PC-3 (cell line): ENCODE measurements around the gene FNDC5.

Source experiments
- EZH2phosphoT487 ChIP-seq: fragments of 300-600 bp; sonication (generic); IDR thresholded peaks from 2 replicates; pipeline ENCODE4 v1.6.1; 2018; ENCODE audit warnings: mild to moderate bottlenecking, antibody characterized with exemption, low read length, borderline replicate concordance
- TF ChIP-seq, protein P1 (sequence below): fragments of 300-600 bp; sonication (generic); conservative IDR thresholded peaks from 2 replicates; pipeline ENCODE4 v1.5.1; 2017; ENCODE audit warnings: antibody characterized with exemption, low read depth, mild to moderate bottlenecking, low read length

DNA sequence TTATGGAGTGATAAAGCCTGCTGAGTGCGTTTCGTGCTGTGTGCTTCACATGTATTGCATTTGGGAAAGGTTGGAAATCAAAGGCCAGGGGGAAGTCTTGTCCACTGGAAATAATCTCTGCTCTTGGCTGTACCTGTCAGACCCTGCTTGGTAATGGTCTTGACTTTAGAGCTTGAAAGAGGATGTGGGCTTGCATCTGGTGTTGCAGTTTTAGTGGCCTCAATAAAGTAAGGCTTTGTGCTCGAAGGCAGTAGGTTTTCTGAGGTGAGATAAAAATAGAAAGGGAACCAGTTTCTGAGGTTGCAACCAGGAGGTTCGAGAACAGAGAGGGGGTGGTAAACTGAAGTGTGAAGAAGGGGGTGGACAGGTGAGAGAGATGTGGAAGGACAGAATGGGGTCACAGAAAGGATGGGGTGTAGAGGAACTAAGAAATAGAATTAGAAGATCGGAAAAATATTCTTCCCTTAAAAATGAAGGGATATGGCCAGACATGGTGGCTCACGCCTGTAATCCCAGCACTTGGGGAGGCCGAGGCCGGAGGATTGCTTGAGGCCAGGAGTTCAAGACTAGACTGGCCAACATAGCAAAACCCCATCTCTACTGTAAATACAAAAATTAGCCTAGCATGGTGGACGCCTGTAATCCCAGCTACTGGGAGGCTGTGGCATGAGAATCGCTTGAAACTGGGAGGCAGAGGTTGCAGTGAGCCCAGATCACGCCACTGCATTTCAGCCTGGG lies 51.7 kb downstream of the FNDC5 start:
- TF ChIP-seq, protein P1, sequence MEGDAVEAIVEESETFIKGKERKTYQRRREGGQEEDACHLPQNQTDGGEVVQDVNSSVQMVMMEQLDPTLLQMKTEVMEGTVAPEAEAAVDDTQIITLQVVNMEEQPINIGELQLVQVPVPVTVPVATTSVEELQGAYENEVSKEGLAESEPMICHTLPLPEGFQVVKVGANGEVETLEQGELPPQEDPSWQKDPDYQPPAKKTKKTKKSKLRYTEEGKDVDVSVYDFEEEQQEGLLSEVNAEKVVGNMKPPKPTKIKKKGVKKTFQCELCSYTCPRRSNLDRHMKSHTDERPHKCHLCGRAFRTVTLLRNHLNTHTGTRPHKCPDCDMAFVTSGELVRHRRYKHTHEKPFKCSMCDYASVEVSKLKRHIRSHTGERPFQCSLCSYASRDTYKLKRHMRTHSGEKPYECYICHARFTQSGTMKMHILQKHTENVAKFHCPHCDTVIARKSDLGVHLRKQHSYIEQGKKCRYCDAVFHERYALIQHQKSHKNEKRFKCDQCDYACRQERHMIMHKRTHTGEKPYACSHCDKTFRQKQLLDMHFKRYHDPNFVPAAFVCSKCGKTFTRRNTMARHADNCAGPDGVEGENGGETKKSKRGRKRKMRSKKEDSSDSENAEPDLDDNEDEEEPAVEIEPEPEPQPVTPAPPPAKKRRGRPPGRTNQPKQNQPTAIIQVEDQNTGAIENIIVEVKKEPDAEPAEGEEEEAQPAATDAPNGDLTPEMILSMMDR, result no peak
- TF ChIP-seq EZH2phosphoT487, result no peak
